HepG2 (cell line): Measurements from ENCODE around the gene SNX9. TPM values are rescaled to one million over a fixed set of nuclear protein-coding genes. Genes with fewer than 3 reads are reported as not detected.

Experiments used
- AGO1 ChIP-seq: fragments of 200-400 bp; formaldehyde crosslinking; IDR thresholded peaks from 2 replicates; pipeline ENCODE4 v1.6.1; 2017; ENCODE audit warnings: mild to moderate bottlenecking, low read depth, low read length, moderate library complexity; ENCODE audit not compliant: poor library complexity, severe bottlenecking
- ARHGAP35 ChIP-seq: sonication (generic); formaldehyde crosslinking; IDR thresholded peaks from 2 replicates; pipeline ENCODE4 v1.9.0; 2022; ENCODE audit warnings: mild to moderate bottlenecking, inconsistent platforms, moderate library complexity, missing genetic modification reagents, borderline replicate concordance
- MTA3 ChIP-seq: sonication (generic); formaldehyde crosslinking; IDR thresholded peaks from 2 replicates; pipeline ENCODE4 v1.4.0; 2020; ENCODE audit warnings: missing genetic modification reagents
- RCOR2 ChIP-seq: IDR thresholded peaks from 2 replicates; pipeline ENCODE4 v1.6.1; 2016; ENCODE audit warnings: missing biosample characterization, missing genetic modification reagents
- SALL1 ChIP-seq: sonication (generic); formaldehyde crosslinking; IDR thresholded peaks from 2 replicates; pipeline ENCODE4 v1.8.0; 2022; ENCODE audit warnings: mild to moderate bottlenecking, missing genetic modification reagents
- SAP130 ChIP-seq: IDR thresholded peaks from 2 replicates; pipeline ENCODE4 v1.6.1; 2016; ENCODE audit warnings: low read depth
- SKI ChIP-seq: fragments of 450-650 bp; IDR thresholded peaks from one replicate; pipeline ENCODE4 v1.6.1; 2018; ENCODE audit warnings: mild to moderate bottlenecking; ENCODE audit not compliant: partially characterized antibody
- SMARCC2 ChIP-seq: fragments of 450-650 bp; IDR thresholded peaks from 2 replicates; pipeline ENCODE4 v1.6.1; 2017; ENCODE audit warnings: antibody characterized with exemption, mild to moderate bottlenecking
- SNRNP70 ChIP-seq: fragments of 200-400 bp; formaldehyde crosslinking; IDR thresholded peaks from 2 replicates; pipeline ENCODE4 v1.6.1; 2017; ENCODE audit warnings: mild to moderate bottlenecking, low read depth, low read length, moderate library complexity
- SUZ12 ChIP-seq: fragments of 150-350 bp; IDR thresholded peaks from 2 replicates; pipeline ENCODE4 v1.6.1; 2014; ENCODE audit warnings: low read depth, low read length
- ZNF292 ChIP-seq: sonication (generic); formaldehyde crosslinking; IDR thresholded peaks from 2 replicates; pipeline ENCODE4 v1.8.1; 2022; ENCODE audit warnings: mild to moderate bottlenecking, low read depth, missing genetic modification reagents, borderline replicate concordance
- ZNF326 ChIP-seq: sonication (generic); formaldehyde crosslinking; IDR thresholded peaks from 2 replicates; pipeline ENCODE4 v1.4.0; 2020; ENCODE audit warnings: missing genetic modification reagents, borderline replicate concordance
- ZNF614 ChIP-seq: IDR thresholded peaks from 2 replicates; pipeline ENCODE4 v1.6.1; 2018; ENCODE audit warnings: missing biosample characterization, missing genetic modification reagents, inconsistent platforms, borderline replicate concordance
- ZNF7 ChIP-seq: IDR thresholded peaks from 2 replicates; pipeline ENCODE4 v1.6.1; 2016; ENCODE audit warnings: missing biosample characterization, missing genetic modification reagents
- ZNF83 ChIP-seq: sonication (generic); formaldehyde crosslinking; IDR thresholded peaks from 2 replicates; pipeline ENCODE4 v1.4.0; 2020; ENCODE audit warnings: missing genetic modification reagents, mild to moderate bottlenecking, borderline replicate concordance
- polyA plus RNA-seq, 8 experiments: library from polyadenylated mRNA; depleted of rRNA in 3 of 8; stranded (reverse) in 7 of 8; unstranded in 1 of 8; fragments of >200 nt; fragmentation: Illumina TruSeq in 4 of 8; extraction: Trizol in 4 of 8; gene quantifications; 2 replicates each; pipeline versions ENCODE4 v1.2.1 to v1.2.3, GENCODE V29; 2011 to 2016; ENCODE audit warnings: low read depth in 4 of 8, missing spikeins in 1 of 8, mixed read lengths in 1 of 8; ENCODE audit not compliant: insufficient read depth in 1 of 8
- total RNA-seq, 5 experiments: library from RNA; depleted of rRNA; stranded (reverse); fragments of >200 nt; fragmentation: Illumina TruSeq; extraction: Trizol; gene quantifications; 2 replicates each; pipeline ENCODE4 v1.2.3, GENCODE V29; 2016; ENCODE audit warnings: low read depth in 1 of 5
- TF ChIP-seq, protein P1 (sequence below): sonication (generic); formaldehyde crosslinking; IDR thresholded peaks from 2 replicates; pipeline ENCODE4 v1.4.0; 2020; ENCODE audit warnings: missing genetic modification reagents
- TF ChIP-seq, protein P2 (sequence below): sonication (generic); formaldehyde crosslinking; IDR thresholded peaks from 2 replicates; pipeline ENCODE4 v1.5.0; 2020; ENCODE audit warnings: mild to moderate bottlenecking, missing genetic modification reagents
- TF ChIP-seq, protein P3 (sequence below): sonication (generic); formaldehyde crosslinking; IDR thresholded peaks from 2 replicates; pipeline ENCODE4 v1.8.1; 2023; ENCODE audit warnings: mild to moderate bottlenecking, moderate library complexity, missing genetic modification reagents
- TF ChIP-seq, protein P4 (sequence below): sonication (generic); formaldehyde crosslinking; IDR thresholded peaks from 2 replicates; pipeline ENCODE4 v1.8.1; 2023; ENCODE audit warnings: missing genetic modification reagents, mild to moderate bottlenecking, borderline replicate concordance
- TF ChIP-seq, protein P5 (sequence below): sonication (generic); formaldehyde crosslinking; IDR thresholded peaks from 2 replicates; pipeline ENCODE4 v1.4.0; 2020; ENCODE audit warnings: missing genetic modification reagents, low read depth, mild to moderate bottlenecking, borderline replicate concordance

The SNX9 gene
- total and polyA plus RNA-seq, 2 of the 13 experiments (the other 11 are each of a cell fraction or from before 2014, with no cell fraction given): 21.9 to 36.0 TPM

DNA sequence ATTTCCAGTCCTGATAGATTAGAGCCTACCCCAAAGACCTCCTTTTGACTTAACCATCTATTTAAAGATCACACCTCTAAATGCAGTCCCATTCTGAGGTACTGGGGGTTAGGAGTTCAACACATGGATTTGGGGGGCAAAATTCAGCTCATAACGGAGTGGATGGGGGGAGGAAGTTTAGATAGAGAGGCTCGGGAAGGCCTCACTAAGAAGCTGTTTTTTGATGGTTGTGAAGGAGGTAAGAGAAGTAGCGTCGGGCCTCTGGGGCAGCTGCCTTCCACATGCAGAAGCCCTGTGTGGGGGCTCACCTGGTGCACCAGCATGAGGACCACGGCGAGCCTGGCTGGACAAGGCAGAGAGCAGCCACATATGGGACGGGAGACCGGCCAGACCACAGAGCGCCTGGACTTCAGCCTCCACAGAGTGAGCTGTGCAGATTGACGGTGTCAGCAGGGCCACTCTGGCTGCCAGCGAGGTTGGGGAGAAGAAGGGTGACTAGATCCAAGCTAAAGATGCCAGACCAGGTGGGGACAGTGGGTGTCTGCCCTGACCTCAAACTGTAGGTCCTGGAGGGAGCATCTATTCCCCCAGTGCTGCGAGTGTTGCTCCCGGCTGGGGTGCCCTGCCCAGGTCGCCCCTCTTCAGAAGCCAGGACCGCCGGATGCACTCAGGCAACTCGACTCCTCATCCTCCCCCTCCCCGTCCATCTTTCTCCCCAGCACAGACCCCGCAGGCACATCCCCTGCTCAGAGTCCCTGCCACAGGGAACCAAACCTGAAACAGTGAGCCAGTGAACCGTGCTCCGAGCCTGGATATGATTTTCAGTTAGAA, 153.5 kb downstream of the SNX9 start (continued):
- no peak for TF ChIP-seq ZNF614 (CRISPR knock-in tag)
- TF ChIP-seq SALL1 (CRISPR knock-in tag): peak; percentile 33; the same call in 1 of the 2 replicates
- TF ChIP-seq, protein P1, sequence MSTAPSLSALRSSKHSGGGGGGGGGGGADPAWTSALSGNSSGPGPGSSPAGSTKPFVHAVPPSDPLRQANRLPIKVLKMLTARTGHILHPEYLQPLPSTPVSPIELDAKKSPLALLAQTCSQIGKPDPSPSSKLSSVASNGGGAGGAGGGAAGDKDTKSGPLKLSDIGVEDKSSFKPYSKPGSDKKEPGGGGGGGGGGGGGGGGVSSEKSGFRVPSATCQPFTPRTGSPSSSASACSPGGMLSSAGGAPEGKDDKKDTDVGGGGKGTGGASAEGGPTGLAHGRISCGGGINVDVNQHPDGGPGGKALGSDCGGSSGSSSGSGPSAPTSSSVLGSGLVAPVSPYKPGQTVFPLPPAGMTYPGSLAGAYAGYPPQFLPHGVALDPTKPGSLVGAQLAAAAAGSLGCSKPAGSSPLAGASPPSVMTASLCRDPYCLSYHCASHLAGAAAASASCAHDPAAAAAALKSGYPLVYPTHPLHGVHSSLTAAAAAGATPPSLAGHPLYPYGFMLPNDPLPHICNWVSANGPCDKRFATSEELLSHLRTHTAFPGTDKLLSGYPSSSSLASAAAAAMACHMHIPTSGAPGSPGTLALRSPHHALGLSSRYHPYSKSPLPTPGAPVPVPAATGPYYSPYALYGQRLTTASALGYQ: no peak
- peak; percentile 55 for TF ChIP-seq ZNF292 (CRISPR knock-in tag)
- TF ChIP-seq, protein P2, sequence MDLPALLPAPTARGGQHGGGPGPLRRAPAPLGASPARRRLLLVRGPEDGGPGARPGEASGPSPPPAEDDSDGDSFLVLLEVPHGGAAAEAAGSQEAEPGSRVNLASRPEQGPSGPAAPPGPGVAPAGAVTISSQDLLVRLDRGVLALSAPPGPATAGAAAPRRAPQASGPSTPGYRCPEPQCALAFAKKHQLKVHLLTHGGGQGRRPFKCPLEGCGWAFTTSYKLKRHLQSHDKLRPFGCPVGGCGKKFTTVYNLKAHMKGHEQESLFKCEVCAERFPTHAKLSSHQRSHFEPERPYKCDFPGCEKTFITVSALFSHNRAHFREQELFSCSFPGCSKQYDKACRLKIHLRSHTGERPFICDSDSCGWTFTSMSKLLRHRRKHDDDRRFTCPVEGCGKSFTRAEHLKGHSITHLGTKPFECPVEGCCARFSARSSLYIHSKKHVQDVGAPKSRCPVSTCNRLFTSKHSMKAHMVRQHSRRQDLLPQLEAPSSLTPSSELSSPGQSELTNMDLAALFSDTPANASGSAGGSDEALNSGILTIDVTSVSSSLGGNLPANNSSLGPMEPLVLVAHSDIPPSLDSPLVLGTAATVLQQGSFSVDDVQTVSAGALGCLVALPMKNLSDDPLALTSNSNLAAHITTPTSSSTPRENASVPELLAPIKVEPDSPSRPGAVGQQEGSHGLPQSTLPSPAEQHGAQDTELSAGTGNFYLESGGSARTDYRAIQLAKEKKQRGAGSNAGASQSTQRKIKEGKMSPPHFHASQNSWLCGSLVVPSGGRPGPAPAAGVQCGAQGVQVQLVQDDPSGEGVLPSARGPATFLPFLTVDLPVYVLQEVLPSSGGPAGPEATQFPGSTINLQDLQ (CRISPR knock-in tag): no peak
- TF ChIP-seq RCOR2: no peak
- TF ChIP-seq, protein P3, sequence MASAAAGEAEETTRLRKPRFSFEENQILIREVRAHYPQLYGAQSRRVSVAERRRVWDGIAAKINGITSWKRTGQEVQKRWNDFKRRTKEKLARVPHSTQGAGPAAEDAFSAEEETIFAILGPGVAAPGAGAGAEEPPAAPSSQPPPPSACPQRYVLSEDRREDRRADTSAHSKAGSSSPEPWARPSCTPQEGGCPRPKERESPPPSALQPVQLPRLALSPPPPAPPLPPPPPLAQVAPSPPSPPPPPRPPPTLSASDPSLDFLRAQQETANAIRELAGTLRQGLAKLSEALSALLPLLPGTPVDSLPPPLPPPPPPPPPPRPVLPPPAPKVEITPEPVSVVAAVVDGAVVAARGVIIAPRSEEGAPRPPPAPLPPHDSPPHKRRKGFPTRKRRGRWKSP (CRISPR knock-in tag): no peak
- TF ChIP-seq, protein P4, sequence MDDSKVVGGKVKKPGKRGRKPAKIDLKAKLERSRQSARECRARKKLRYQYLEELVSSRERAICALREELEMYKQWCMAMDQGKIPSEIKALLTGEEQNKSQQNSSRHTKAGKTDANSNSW (CRISPR knock-in tag): no peak
- TF ChIP-seq SKI: no peak
- TF ChIP-seq SNRNP70: no peak
- TF ChIP-seq ZNF326 (CRISPR knock-in tag): no peak
- TF ChIP-seq ZNF83 (CRISPR knock-in tag): 0 out of 2 replicates have a peak, but pooled peaks have one; percentile 44
- 0 out of 2 replicates have a peak, but pooled peaks have one; percentile 17 for TF ChIP-seq ARHGAP35 (CRISPR knock-in tag)
- TF ChIP-seq MTA3 (CRISPR knock-in tag): no peak
- 0 out of 2 replicates have a peak, but pooled peaks have one; percentile 33 for TF ChIP-seq SAP130 (CRISPR knock-in tag)
- no peak for TF ChIP-seq AGO1
- TF ChIP-seq, protein P5, sequence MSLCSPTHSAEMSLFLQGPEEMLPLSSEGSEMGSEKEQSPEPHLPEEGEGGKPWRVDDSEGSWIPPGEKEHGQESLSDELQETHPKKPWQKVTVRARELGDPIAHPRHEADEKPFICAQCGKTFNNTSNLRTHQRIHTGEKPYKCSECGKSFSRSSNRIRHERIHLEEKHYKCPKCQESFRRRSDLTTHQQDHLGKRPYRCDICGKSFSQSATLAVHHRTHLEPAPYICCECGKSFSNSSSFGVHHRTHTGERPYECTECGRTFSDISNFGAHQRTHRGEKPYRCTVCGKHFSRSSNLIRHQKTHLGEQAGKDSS (CRISPR knock-in tag): 0 out of 2 replicates have a peak, but pooled peaks have one; percentile 15
- TF ChIP-seq SMARCC2: no peak
- no peak for TF ChIP-seq ZNF7 (CRISPR knock-in tag)
- TF ChIP-seq SUZ12: no peak
